ENCODE measurements around the gene SGMS1. TPM values are rescaled to one million over a fixed set of nuclear protein-coding genes. Genes with fewer than 3 reads are reported as not detected.

Gene SGMS1
- total RNA-seq, 1 donor: 68.0 TPM

GRCh38 chr10:50351483-50352146 is 272.1 kb downstream of the SGMS1 start:
- no peaks in the 10 kb centered on the region for H3K36me3 ChIP-seq (ENCODE audit: insufficient read depth, low read length)
- H3K4me1 ChIP-seq (ENCODE audit: insufficient read depth, low read length): no peaks in the 10 kb centered on the region
- peaks cover 37% of the 10 kb centered on the region for H3K79me2 ChIP-seq (ENCODE audit: insufficient read depth, low read length)
- no peak overlapping the region for H2AFZ ChIP-seq (ENCODE audit: low read length)
- DNase-seq (ENCODE audit: insufficient read length, low spot score, missing footprints): no peak
- TF ChIP-seq CTCF (IDR thresholded peaks at IDR 0.05; ENCODE audit: extremely low read depth, low read depth, low read length): no peak
- H3K9me3 ChIP-seq (ENCODE audit: low read depth, low read length): no peaks in the 10 kb centered on the region
- H4K20me1 ChIP-seq (ENCODE audit: insufficient read depth, low read length): peaks cover 11% of the 10 kb centered on the region
- H3K27me3 ChIP-seq (ENCODE audit: insufficient read depth, low read length): no peaks in the 10 kb centered on the region
- no peak overlapping the region for H3K27ac ChIP-seq (ENCODE audit: low read depth, low read length)
- no peak overlapping the region for H3K4me2 ChIP-seq (ENCODE audit: insufficient read depth, low read length)
- no peak overlapping the region for H3K4me3 ChIP-seq (ENCODE audit: insufficient read depth, low read length)

GRCh38 chr10:50350366-50350765 is 273.4 kb downstream of the SGMS1 start:
- Histone ChIP-seq H3K27me3 (ENCODE audit: insufficient read depth, low read length) (no peaks in the 10 kb centered on the region), H3K79me2 (ENCODE audit: insufficient read depth, low read length) (peaks cover 40% of the 10 kb centered on the region), H2AFZ (ENCODE audit: low read length) (no peak overlapping the region), H3K4me3 (ENCODE audit: insufficient read depth, low read length) (no peak overlapping the region), H3K4me1 (ENCODE audit: insufficient read depth, low read length) (no peaks in the 10 kb centered on the region), H4K20me1 (ENCODE audit: insufficient read depth, low read length) (peaks cover 15% of the 10 kb centered on the region), H3K27ac (ENCODE audit: low read depth, low read length) (no peak overlapping the region), H3K36me3 (ENCODE audit: insufficient read depth, low read length) (no peaks in the 10 kb centered on the region), H3K9me3 (ENCODE audit: low read depth, low read length) (no peaks in the 10 kb centered on the region), H3K4me2 (ENCODE audit: insufficient read depth, low read length) (no peak overlapping the region)
- no peak for TF ChIP-seq CTCF (IDR thresholded peaks at IDR 0.05; ENCODE audit: extremely low read depth, low read depth, low read length)
- DNase-seq (ENCODE audit: insufficient read length, low spot score, missing footprints): no peak

GRCh38 chr10:50349554-50349953 is 274.2 kb downstream of the SGMS1 start:
- Histone ChIP-seq H3K79me2 (ENCODE audit: insufficient read depth, low read length) (peaks cover 40% of the 10 kb centered on the region), H3K27ac (ENCODE audit: low read depth, low read length) (no peak overlapping the region), H2AFZ (ENCODE audit: low read length) (no peak overlapping the region), H3K4me2 (ENCODE audit: insufficient read depth, low read length) (no peak overlapping the region), H3K36me3 (ENCODE audit: insufficient read depth, low read length) (no peaks in the 10 kb centered on the region), H3K9me3 (ENCODE audit: low read depth, low read length) (no peaks in the 10 kb centered on the region), H4K20me1 (ENCODE audit: insufficient read depth, low read length) (peaks cover 15% of the 10 kb centered on the region), H3K27me3 (ENCODE audit: insufficient read depth, low read length) (no peaks in the 10 kb centered on the region), H3K4me1 (ENCODE audit: insufficient read depth, low read length) (no peaks in the 10 kb centered on the region), H3K4me3 (ENCODE audit: insufficient read depth, low read length) (no peak overlapping the region)
- no peak for TF ChIP-seq CTCF (IDR thresholded peaks at IDR 0.05; ENCODE audit: extremely low read depth, low read depth, low read length)
- DNase-seq (ENCODE audit: insufficient read length, low spot score, missing footprints): no peak

- peaks cover 18% of the 10 kb centered on the region for H3K36me3 ChIP-seq (ENCODE audit: insufficient read depth, low read length)
- H3K9me3 ChIP-seq (ENCODE audit: low read depth, low read length): no peaks in the 10 kb centered on the region
- H3K27ac ChIP-seq (ENCODE audit: low read depth, low read length): no peak overlapping the region
- peaks cover 21% of the 10 kb centered on the region for H4K20me1 ChIP-seq (ENCODE audit: insufficient read depth, low read length)
- no peak for TF ChIP-seq CTCF (IDR thresholded peaks at IDR 0.05; ENCODE audit: extremely low read depth, low read depth, low read length)
- H2AFZ ChIP-seq (ENCODE audit: low read length): no peak overlapping the region
- H3K79me2 ChIP-seq (ENCODE audit: insufficient read depth, low read length): peaks cover 48% of the 10 kb centered on the region
- no peak overlapping the region for H3K4me3 ChIP-seq (ENCODE audit: insufficient read depth, low read length)
- H3K4me1 ChIP-seq (ENCODE audit: insufficient read depth, low read length): no peaks in the 10 kb centered on the region
- no peak overlapping the region for H3K4me2 ChIP-seq (ENCODE audit: insufficient read depth, low read length)
- DNase-seq (ENCODE audit: insufficient read length, low spot score, missing footprints): no peak
- H3K27me3 ChIP-seq (ENCODE audit: insufficient read depth, low read length): no peaks in the 10 kb centered on the region
Observed at GRCh38 chr10:50347394-50347802, 276.4 kb downstream of the SGMS1 start.
